ENCODE results near the gene DST.

DNA sequence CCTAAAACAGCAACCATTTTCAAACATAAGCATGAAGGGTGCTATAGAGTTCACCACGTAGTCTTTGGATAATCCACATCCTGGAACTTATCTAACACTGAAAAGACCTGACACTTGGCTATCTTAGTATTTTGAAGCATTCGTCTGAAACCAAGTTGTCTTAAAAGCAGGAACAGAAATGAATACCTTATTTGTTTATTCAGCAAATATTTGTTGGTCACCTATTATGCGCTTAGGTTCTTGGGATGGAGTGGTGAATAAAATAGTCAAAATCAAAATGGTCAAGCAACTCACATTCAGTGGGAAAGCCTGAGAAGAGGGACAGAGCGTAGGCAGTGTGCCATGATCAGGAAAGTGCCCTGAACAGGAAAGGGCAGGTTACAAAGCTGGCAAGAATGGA, 206.9 kb downstream of the DST start:
- TF ChIP-seq, protein P1, sequence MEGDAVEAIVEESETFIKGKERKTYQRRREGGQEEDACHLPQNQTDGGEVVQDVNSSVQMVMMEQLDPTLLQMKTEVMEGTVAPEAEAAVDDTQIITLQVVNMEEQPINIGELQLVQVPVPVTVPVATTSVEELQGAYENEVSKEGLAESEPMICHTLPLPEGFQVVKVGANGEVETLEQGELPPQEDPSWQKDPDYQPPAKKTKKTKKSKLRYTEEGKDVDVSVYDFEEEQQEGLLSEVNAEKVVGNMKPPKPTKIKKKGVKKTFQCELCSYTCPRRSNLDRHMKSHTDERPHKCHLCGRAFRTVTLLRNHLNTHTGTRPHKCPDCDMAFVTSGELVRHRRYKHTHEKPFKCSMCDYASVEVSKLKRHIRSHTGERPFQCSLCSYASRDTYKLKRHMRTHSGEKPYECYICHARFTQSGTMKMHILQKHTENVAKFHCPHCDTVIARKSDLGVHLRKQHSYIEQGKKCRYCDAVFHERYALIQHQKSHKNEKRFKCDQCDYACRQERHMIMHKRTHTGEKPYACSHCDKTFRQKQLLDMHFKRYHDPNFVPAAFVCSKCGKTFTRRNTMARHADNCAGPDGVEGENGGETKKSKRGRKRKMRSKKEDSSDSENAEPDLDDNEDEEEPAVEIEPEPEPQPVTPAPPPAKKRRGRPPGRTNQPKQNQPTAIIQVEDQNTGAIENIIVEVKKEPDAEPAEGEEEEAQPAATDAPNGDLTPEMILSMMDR (IDR thresholded peaks at IDR 0.05; ENCODE audit: low read length) = no peak
- no peak for TF ChIP-seq EZH2 (optimal IDR thresholded peaks at IDR 0.05; ENCODE audit: low read depth, low read length)
- no peak for TF ChIP-seq EZH2phosphoT487 (IDR thresholded peaks at IDR 0.05; ENCODE audit: low read length)
